CD1c-positive myeloid dendritic cell (primary cell): ENCODE data around the gene EMP3.

ENCODE experiments used
- DNase-seq: peaks from one replicate; pipeline ENCODE4 v3.0.0-alpha.2; 2016; ENCODE audit errors: extremely low spot score

Gene EMP3

DNA sequence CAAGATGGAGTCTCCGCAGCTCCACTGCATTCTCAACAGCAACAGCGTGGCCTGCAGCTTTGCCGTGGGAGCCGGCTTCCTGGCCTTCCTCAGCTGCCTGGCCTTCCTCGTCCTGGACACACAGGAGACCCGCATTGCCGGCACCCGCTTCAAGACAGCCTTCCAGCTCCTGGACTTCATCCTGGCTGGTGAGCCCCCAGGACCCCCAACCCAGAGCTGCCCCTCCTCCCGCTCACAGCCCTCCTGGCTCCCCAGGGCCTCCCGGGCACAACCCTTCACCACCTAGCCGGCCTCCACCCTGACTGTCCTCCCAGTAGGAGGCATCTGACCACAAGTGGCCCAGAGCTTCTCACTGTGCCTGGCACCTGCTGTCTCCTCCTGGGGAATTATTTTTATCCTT lies 48.2 kb downstream of the EMP3 start:
- DNase-seq, result no peak

DNA sequence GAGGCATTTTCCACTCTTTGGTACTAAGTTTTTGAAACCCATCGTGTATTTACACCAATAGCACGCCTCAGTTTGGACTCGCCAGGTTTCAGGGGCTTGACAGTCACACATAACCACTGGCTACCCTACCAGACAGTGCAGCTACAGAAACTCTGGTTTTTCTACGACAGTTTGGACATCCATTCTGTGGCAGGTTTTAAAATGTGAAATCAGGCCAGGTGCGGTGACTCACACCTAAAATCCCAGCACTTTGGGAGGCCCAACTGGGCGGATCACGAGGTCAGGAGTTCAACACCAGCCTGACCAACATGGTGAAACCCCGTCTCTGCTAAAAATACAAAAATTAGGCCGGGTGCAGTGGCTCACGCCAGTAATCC lies 52.8 kb downstream of the EMP3 start:
- DNase-seq, result no peak

DNA sequence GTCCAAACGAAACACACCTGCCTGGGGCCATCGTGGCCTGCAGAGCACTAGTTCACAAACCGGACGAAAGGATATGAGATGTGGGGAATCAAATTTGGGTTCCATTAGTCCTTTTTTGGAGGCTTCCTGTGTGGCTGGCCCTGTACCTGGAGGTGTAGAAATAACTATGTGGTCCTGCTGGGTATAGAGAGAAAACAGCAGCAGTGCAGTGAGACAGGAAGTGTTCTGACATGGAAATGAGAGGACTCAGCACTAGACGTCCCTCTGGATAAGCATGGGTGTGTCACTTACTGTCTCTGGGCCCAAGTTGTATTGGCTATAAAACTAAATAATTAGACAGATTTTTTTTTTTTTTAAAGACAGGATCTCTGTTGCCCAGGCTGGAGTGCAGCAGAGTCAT lies 53.7 kb downstream of the EMP3 start:
- no peak for DNase-seq
